CD14-positive monocyte (primary cell): ENCODE measurements around the gene EXTL2. TPM values are rescaled to one million over a fixed set of nuclear protein-coding genes. Genes with fewer than 3 reads are reported as not detected.

Experiments
- DNase-seq, 3 donors: peaks; one replicate each; pipeline ENCODE4 v3.0.0-alpha.2; 2011 to 2022
- H2AFZ ChIP-seq: 2 replicates; pipeline ENCODE4 v1.6.0; 2012; ENCODE audit warnings: mild to moderate bottlenecking, low read depth, low read length, inconsistent platforms; ENCODE audit not compliant: insufficient read depth, poor library complexity, severe bottlenecking
- H3K27ac ChIP-seq, 2 donors: 1 replicate in 1 of 2; 2 replicates in 1 of 2; pipeline ENCODE4 v1.5.1; 2012 to 2013; ENCODE audit warnings: low read length in 2 of 2, control low read depth in 1 of 2, inconsistent platforms in 1 of 2, low read depth in 1 of 2, mild to moderate bottlenecking in 1 of 2
- H3K27me3 ChIP-seq, 2 donors: one replicate each; pipeline versions ENCODE4 v1.6.0 to v1.6.1; 2011 to 2013; ENCODE audit warnings: low read length in 2 of 2; ENCODE audit not compliant: control insufficient read depth in 2 of 2, insufficient read depth in 2 of 2
- H3K36me3 ChIP-seq, 2 donors: replicated peaks in 1 of 2; 1 replicate in 1 of 2; 2 replicates in 1 of 2; pipeline versions ENCODE4 v1.5.1 to v1.6.1; 2012 to 2013; ENCODE audit warnings: low read length in 2 of 2, control low read depth in 1 of 2, inconsistent platforms in 1 of 2, mild to moderate bottlenecking in 1 of 2; ENCODE audit not compliant: insufficient read depth in 2 of 2, control insufficient read depth in 1 of 2
- H3K4me1 ChIP-seq, 2 donors: 1 replicate in 1 of 2; 2 replicates in 1 of 2; pipeline versions ENCODE4 v1.5.1 to v1.6.1; 2012 to 2013; ENCODE audit warnings: low read length in 2 of 2, control low read depth in 1 of 2, inconsistent platforms in 1 of 2, mild to moderate bottlenecking in 1 of 2, moderate library complexity in 1 of 2; ENCODE audit not compliant: insufficient read depth in 2 of 2, control insufficient read depth in 1 of 2
- H3K4me2 ChIP-seq: replicated peaks from 2 replicates; pipeline ENCODE3; 2012; ENCODE audit warnings: low read length, moderate library complexity, mild to moderate bottlenecking; ENCODE audit not compliant: poor library complexity, severe bottlenecking; ENCODE audit errors: extremely low read depth
- H3K4me3 ChIP-seq, 3 experiments: fragments of 200-600 bp in 1 of 3; sonication (generic) in 1 of 3; replicated peaks in 1 of 3; 1 replicate in 2 of 3; 2 replicates in 1 of 3; pipeline ENCODE4 v1.5.1; 2011 to 2013; ENCODE audit warnings: low read length in 3 of 3, mild to moderate bottlenecking in 3 of 3, control low read depth in 2 of 3, low read depth in 2 of 3, inconsistent platforms in 1 of 3, moderate library complexity in 1 of 3
- H3K79me2 ChIP-seq: 2 replicates; pipeline ENCODE4 v1.6.0; 2012; ENCODE audit warnings: mild to moderate bottlenecking, control low read depth, inconsistent platforms, low read length, moderate library complexity; ENCODE audit not compliant: insufficient read depth
- H3K9ac ChIP-seq: 2 replicates; pipeline ENCODE4 v1.6.0; 2017; ENCODE audit warnings: low read length, mild to moderate bottlenecking; ENCODE audit not compliant: insufficient read depth, poor library complexity, severe bottlenecking
- H3K9me3 ChIP-seq, 2 donors: replicated peaks in 1 of 2; 1 replicate in 1 of 2; 2 replicates in 1 of 2; pipeline versions ENCODE4 v1.5.1 to v1.6.1; 2012 to 2013; ENCODE audit warnings: low read length in 2 of 2, control low read depth in 1 of 2; ENCODE audit not compliant: control insufficient read depth in 1 of 2, insufficient read depth in 1 of 2
- H4K20me1 ChIP-seq: 2 replicates; pipeline ENCODE4 v1.6.0; 2012; ENCODE audit warnings: mild to moderate bottlenecking, low read length, control low read depth, moderate library complexity; ENCODE audit not compliant: insufficient read depth
- H3K27ac Mint-ChIP-seq, 7 donors: one replicate each; pipeline ENCODE4 v1.8.0; 2020; ENCODE audit warnings: mild to moderate bottlenecking in 7 of 7, mixed read lengths in 7 of 7, moderate library complexity in 6 of 7, inconsistent platforms in 2 of 7
- H3K27me3 Mint-ChIP-seq, 3 donors: one replicate each; pipeline ENCODE4 v1.8.0; 2021 to 2022; ENCODE audit warnings: low read depth in 3 of 3, mild to moderate bottlenecking in 3 of 3, mixed read lengths in 3 of 3, moderate library complexity in 3 of 3, inconsistent platforms in 1 of 3
- H3K36me3 Mint-ChIP-seq, 2 donors: one replicate each; pipeline ENCODE4 v1.8.0; 2020; ENCODE audit warnings: mixed read lengths in 2 of 2, inconsistent platforms in 1 of 2, mild to moderate bottlenecking in 1 of 2
- H3K4me1 Mint-ChIP-seq: one replicate; pipeline ENCODE4 v1.8.0; 2020; ENCODE audit warnings: mild to moderate bottlenecking, mixed read lengths
- H3K4me3 Mint-ChIP-seq, 2 donors: one replicate each; pipeline ENCODE4 v1.8.0; 2020; ENCODE audit warnings: mild to moderate bottlenecking in 2 of 2, mixed read lengths in 2 of 2, moderate library complexity in 1 of 2
- H3K9me3 Mint-ChIP-seq, 7 donors: one replicate each; pipeline ENCODE4 v1.8.0; 2020 to 2022; ENCODE audit warnings: mixed read lengths in 7 of 7, mild to moderate bottlenecking in 6 of 7, moderate library complexity in 6 of 7, inconsistent platforms in 2 of 7
- CTCF ChIP-seq: fragments of 200-600 bp; IDR thresholded peaks from one replicate; pipeline ENCODE4 v1.8.0; 2022; ENCODE audit warnings: antibody characterized with exemption, mild to moderate bottlenecking
- WGBS: methylation state at CpG from one replicate; pipeline ENCODE4 v1.1.5; 2013; ENCODE audit warnings: missing lambda C conversion rate; ENCODE audit not compliant: insufficient coverage; 5-methylcytosine and 5-hydroxymethylcytosine counted together
- intact Hi-C, 2 donors: fragments of 100-400 bp; cut with micrococcal nuclease; formaldehyde crosslinking; loops; one replicate each; pipeline versions ENCODE4 v1.15.0 to v1.15.1; 2023
- polyA plus RNA-seq, 3 donors: library from polyadenylated mRNA; depleted of rRNA in 1 of 3; unstranded in 2 of 3; stranded (reverse) in 1 of 3; fragments of 300-500 nt in 2 of 3; fragments of >200 nt in 1 of 3; fragmentation: Illumina TruSeq in 2 of 3; gene quantifications; 1 replicate in 2 of 3; 2 replicates in 1 of 3; pipeline ENCODE4 v1.2.3, GENCODE V29; 2012 to 2021

Gene EXTL2
- polyA plus RNA-seq, 3 donors: 0.89 to 1.2 (median 0.92) TPM

- 100% methylated on average over 1 of the region's 1 CpG for WGBS
- H3K9ac ChIP-seq: no peak overlapping the region
- no peak overlapping the region for H3K4me3 ChIP-seq
- H3K27ac ChIP-seq: peak overlapping the region in 1 of 2 donors; percentile 6
- Mint-ChIP-seq H3K4me3 (no peak overlapping the region), H3K36me3 (peaks cover 67 to 86% of the 10 kb centered on the region in 2 donors), H3K27me3 (no peaks in the 10 kb centered on the region), H3K27ac (peak overlapping the region in 3 of 7 donors; percentile 25 to 66 (median 52)), H3K4me1 (no peaks in the 10 kb centered on the region), H3K9me3 (peaks cover 0 to 3% (median 0%) of the 10 kb centered on the region in 7 donors)
- H3K4me1 ChIP-seq: no peaks in the 10 kb centered on the region
- H3K27me3 ChIP-seq: no peaks in the 10 kb centered on the region
- peaks cover 82 to 87% of the 10 kb centered on the region in 2 donors for H3K36me3 ChIP-seq
- no peaks in the 10 kb centered on the region for H3K9me3 ChIP-seq
- H2AFZ ChIP-seq: no peak overlapping the region
- intact Hi-C loops: no loop called here
- H4K20me1 ChIP-seq: peaks cover 23% of the 10 kb centered on the region
- no peak overlapping the region for H3K4me2 ChIP-seq
- H3K79me2 ChIP-seq: peaks cover 7% of the 10 kb centered on the region
- TF ChIP-seq CTCF: no peak
- no peak for DNase-seq
These were observed 13.2 kb upstream of the EXTL2 start for GRCh38 chr1:100907887-100908286.

- H3K4me3 ChIP-seq: no peak overlapping the region
- H4K20me1 ChIP-seq: peaks cover 23% of the 10 kb centered on the region
- Mint-ChIP-seq H3K4me3 (no peak overlapping the region), H3K36me3 (peaks cover 61 to 79% of the 10 kb centered on the region in 2 donors), H3K4me1 (no peaks in the 10 kb centered on the region), H3K27ac (no peak overlapping the region), H3K27me3 (no peaks in the 10 kb centered on the region), H3K9me3 (peaks cover 0 to 3% (median 0%) of the 10 kb centered on the region in 7 donors)
- no peaks in the 10 kb centered on the region for H3K27me3 ChIP-seq
- H3K27ac ChIP-seq: no peak overlapping the region
- H2AFZ ChIP-seq: no peak overlapping the region
- no peaks in the 10 kb centered on the region for H3K9me3 ChIP-seq
- intact Hi-C loops: no loop called here
- H3K79me2 ChIP-seq: peaks cover 18% of the 10 kb centered on the region
- no peak overlapping the region for H3K4me2 ChIP-seq
- H3K9ac ChIP-seq: no peak overlapping the region
- no CpG with 5 or more reads among the region's 3 CpGs for WGBS
- no peak for TF ChIP-seq CTCF
- no peak for DNase-seq
- peaks cover 71 to 84% of the 10 kb centered on the region in 2 donors for H3K36me3 ChIP-seq
- H3K4me1 ChIP-seq: no peaks in the 10 kb centered on the region
These were observed 10.5 kb upstream of the EXTL2 start for GRCh38 chr1:100905181-100905580.
